Fibroblast of upper back skin (primary cell): ENCODE results near the gene TSHZ2.
A peak's percentile ranks its signal among the peaks of the same experiment; 100 is the strongest.

ENCODE experiments used
- DNase-seq: peaks from one replicate; pipeline ENCODE4 v3.0.0-alpha.2; 2013

TSHZ2 gene

DNA sequence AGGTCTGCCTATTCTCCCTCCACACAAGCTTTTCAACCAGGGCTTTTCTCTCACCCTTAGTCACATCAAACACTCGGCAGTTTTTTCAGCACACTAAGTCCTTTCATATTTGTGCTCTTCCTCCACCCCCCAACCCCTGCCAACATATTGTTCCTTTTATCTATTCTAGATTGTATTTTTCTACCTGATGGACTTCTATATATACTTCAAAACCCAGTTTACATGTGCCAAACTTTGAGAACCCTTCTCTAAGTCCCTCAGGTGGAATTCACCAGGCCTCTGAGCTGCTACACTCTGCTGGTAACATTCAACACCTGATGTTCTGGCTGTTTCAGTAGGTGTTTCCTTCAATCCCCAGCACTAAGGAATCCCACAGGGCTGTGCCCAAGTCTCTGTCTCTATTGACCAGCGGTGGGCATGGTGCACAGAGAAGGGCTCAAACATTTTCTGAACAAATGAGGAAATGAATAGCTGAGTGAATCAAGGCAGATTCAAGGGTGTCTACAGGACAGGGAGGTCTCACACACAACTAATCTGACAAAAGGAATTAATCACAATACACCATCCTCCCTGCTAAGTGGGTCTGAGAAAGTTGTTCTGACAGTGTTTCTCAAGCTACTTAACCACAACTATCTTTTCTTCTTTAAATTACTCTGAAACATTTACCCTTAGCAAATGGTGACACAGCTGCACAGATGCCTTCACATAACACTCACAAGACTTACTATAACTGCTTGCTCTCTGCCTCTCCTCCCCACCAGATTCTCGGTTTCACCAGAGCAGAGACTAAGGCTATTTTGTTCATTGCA is 166.5 kb downstream of the TSHZ2 start:
- DNase-seq, result peak; percentile 28

DNA sequence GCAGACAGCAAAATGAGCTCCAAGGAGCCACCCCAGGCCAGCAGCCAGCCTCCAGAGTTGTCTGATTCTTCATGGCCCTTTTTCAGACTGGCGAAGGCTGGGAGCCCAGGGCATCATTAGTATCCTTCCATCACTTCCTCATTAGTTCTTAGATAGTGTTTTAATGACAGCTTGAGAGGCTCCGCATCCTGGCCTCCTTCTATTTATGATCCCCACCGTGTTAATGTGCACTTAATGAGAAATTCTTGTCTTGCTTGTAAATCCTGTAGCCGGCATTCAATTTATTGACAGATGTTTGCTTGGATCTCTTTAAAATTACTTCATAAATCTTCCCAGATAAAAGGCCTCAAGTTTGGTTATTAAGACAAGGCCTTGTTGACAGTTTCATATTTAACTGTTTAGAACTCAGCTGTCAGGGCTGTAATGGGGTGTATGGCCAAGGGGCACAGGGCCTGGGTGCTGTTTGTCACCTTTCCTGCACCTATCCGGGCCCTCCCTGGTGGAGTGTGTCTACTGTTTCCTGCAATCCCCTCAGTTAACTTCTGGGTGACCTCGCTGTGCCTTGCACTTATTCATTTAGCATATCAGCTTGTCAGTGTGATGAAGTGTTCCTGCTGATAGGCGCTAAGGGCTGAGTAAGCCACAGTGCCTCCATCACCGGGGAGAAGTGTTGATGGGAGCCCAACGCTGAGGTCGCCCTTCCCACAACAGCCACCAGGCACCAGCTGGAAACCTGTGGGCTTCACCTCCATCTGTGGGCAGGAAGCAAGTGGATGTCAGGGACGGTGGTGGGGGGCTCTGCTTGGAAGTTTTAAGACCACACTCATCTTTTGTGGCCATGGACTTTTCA is 169.3 kb downstream of the TSHZ2 start:
- DNase-seq, result no peak

DNA sequence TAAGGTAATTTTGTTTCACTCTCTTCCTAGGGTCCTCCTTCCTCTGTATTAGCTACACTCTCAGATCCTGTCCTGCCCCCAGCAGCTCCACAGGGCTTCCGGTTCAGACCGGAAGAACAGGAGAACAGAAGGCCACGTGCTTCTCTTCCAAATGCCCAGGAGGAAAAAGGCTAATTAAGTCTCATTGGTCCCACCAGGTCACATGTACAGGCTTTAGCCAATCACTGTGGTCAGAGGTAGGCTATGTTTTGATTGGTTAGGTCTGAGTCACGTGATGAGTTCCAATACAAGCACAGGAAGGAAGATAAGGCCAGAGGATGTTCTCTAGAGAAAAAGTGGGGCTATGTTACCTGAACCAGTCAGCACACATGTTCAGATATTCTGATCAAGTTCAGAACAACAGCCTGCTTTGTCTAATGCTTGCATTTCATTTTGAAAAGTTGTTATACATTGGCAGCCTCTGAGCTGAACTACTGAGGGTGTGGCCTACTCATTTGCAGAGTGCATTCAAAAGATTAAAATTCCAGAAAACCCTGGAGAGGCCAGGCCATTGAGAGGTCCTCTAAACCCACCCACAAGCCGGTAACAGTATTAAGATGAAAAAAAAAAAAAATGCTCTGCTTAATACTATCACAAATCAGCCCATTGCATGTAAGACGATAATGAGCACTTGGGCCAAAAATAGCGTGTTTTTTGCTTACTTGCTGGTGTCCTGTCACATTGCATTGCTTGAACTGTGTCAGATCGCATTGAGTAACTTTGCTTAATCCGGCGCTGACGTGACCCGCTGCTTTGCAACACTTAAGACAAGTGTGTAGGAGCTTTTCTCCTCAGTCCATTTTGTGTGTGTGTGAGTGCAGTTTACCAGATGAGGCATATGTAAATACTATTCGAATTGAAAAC is 170.3 kb downstream of the TSHZ2 start:
- DNase-seq, result no peak

DNA sequence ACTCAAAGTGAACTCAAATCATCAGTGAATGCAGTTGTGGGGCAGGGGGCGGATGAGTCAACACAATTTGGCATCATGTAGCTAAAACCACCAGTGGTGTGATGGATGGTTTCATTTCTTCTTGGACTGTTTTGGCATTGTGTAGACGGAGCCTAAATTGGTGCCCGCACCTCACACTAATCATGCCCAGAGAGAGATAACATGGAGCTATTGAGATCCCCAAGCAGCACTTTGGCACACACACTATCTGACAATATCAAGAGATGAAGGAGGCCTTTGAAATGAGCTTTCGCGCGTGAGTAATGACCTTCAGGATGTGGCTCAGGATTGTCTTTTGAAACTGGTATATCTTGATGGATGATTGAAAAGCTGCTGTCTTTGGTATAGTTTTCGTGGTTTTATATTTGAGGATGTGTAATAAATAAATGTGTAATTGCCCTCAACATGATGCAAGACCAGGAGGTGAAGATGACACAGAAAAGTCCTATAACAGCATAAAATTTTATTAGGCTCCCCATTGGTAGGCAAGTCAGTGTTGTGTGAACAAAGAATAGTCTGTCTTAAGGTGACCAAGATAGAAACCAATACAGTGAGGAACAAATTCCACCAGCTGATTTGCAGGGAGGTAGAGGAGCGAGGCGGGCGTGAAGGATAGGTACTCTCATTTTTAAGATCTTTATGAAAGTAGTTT is 174.2 kb downstream of the TSHZ2 start:
- DNase-seq, result no peak

DNA sequence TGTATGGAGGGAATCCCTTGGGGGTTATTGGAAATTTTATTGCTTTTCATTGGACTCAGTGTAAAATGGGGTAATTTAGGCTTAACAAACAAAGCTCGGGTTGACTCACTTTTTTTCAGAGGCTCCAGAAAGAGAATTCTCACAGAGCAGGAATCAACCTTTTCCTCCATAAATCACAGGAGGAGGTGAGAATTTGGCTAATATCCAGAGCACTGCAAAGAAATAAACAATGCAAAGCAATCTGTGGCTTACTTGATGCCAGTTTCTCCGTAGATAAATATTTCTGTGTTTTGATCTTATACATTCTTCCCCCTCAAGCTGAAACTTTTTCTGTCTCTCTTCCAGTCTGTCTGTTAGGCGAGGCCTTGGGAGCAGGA is 176.6 kb downstream of the TSHZ2 start:
- no peak for DNase-seq

DNA sequence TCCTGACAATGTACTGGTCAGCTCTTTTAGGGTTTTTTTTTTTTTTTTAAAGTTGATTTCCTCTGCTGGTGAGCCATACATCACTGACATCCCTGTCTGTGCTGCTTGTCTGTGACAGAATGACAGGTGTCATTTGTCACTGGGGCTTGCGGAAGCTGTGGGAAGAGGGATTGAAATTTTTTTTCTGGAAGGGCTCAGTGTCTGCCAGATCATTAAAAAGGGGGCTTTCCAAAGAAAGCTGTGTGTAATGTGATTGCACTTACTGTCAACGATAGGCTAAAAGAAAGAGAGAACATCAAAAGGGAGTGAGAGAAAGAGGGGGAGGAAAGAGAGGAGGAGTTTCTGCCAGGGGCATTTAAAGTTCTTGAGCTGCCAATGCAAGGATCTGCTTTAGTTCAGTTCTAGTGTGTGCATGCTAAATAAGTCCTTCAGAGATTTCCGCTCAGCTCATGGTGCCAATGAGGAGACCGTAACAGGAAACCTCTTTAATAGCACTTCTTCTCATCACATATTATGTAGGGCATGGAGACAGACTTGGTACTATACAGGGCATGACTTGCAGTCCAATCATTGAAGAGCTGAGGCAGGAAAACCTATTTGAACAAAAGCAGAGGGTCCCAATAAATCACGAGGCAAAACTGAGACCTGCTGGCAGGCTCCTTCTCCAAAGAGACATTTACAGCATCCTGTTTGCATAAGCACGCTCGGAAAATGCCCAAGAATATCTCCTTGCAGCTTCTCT is 177.2 kb downstream of the TSHZ2 start:
- no peak for DNase-seq

DNA sequence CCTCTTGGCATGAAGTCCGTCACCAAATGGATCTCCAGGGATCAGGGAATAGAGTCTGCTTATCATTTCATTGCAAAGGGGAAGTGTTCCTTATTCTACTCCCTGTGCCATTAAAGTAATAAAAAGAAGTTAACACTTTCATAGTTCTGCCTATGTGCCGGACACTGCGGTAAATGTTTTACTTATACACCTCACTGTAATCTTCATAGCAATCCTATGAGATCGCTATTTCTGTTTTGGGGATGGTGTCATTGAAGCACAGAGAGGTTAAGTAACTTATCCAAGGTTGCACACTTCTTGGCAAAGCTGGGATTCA is 177.7 kb downstream of the TSHZ2 start:
- DNase-seq, result no peak

DNA sequence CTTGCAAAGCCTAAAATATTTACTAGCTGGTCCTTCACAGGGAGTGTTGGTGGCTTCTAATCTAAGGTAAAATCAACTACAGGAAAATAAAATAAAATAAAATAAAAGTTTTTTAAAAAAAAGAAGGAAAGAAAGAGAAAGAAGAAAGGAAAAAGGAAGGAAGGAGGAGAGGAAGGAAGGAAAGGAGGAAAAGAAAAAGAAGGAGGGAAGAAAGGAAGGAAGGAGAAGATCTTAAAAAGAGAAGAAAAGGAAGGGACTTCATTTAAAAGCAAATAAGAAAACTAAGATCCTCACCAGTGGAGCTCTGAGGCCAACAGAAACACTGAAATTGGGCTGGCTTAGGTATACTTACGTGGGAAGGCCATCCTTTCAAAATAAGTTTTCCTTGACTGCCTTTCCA is 178.4 kb downstream of the TSHZ2 start:
- no peak for DNase-seq

DNA sequence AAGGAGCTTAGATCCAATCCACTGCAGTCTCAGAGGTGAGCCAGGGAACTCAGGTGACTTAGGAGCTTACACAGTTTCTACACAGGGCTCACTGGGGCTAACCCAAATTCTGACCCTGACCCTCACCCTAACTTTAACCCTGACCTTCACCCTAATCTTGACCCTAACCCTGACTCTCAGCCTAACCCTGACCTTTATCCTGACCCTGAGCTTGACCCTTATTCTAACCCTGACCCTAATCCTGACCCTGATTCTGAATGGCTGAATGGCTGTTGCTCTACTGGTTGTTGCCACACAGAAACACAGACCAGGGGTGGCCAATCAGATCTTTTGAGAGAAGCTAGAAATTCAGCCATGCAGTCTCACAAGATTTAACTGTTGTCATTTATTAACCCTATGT is 180.1 kb downstream of the TSHZ2 start:
- no peak for DNase-seq

DNA sequence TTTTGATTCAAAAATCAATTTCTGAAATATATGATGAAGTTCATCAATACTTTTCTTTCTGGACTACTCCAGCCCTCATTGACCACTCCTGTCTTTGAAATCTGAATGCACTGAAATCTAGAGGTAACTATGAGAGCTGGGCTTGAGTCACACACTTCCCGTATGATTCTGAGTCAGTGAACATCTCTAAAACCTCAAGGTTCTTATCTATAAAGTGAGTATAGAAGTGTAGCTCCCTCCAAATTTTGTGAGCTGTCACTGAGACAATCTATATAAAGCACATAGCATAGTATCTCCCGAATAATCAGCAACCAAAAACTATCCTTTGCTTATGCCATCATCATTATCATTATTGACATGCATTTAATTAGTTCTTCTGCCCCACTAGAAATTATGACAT is 182.4 kb downstream of the TSHZ2 start:
- peak; percentile 48 for DNase-seq

DNA sequence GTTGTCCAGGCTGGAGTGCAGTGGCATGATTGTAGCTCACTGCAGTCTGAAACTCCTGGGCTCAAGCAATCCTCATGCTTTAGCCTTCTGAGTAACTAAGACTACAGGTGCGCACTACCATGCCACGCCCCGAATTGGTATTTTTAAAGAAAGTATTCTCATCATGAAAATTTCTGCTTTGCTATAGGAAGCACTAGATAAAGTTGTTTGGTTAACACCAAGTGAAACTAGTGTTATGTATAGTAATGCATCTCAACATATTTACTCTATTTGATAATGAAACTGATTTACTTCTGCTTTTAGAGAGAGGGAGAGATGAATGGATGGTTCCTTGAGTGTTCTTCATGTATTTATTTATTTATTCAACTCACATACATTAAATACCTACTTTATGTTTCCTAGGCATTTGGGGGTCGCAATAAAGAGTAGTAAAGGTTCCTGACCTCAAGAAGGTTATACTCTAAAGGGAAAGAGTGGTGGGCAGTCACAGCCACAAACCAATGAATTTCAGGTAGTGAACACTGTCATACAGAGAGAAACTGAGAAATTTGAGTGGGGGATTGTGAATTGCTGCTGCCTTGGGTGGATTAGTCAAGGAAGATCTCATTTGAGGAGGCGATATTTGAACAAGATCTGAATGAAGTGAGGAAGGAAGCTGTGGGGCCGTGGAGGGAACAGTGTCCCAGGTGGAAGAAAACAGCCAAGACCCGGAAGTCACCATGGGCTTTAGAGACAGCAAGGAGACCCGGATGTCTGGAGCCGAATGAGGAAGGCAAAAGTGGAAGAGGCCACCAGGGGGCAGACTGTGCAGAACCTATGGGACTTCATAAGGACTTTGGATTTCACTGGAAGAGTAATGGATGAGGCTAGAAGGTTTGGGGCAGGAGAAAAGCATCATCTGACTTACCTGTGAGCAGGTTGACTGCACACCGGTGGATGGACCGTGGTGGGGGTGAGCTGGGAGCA is 185.6 kb downstream of the TSHZ2 start:
- DNase-seq, result peak; percentile 14

DNA sequence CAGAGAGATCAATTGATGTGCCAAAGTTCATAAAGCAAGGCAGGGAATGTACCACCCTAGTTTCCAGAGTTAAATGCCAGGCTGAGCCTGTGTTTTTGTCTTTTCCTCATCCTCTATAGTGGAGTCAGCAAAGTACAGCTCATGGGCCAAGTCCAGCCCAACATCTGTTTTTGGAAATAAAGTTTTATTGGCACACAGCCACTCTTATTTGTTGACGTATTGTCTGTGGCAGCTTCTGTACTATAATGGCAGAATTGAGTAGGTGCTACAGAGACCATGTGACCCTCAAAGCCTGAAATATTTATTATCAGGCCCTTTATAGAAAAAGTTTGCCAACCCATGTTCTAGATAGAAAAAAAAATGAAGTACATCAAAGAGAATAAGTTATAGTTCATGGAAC is 187.0 kb downstream of the TSHZ2 start:
- no peak for DNase-seq

DNA sequence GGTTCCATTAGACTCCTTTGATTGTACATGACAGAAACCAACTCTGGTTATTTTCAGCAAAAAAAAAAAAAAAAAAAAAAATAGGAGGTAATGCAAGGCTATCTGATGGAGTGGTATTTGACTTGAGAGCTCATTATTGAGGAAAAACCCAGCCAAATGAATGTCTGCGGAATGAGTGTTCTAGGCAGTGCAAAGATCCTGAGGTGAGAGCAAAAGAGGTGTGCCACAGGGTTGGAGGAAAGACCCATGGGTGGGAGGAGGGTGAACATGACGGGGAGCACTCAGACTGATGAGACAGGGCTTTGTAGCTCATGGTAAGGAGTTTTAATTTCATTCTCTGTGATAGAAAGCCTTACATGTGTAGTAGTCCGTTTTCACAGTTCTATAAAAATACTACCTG is 188.9 kb downstream of the TSHZ2 start:
- DNase-seq, result no peak

DNA sequence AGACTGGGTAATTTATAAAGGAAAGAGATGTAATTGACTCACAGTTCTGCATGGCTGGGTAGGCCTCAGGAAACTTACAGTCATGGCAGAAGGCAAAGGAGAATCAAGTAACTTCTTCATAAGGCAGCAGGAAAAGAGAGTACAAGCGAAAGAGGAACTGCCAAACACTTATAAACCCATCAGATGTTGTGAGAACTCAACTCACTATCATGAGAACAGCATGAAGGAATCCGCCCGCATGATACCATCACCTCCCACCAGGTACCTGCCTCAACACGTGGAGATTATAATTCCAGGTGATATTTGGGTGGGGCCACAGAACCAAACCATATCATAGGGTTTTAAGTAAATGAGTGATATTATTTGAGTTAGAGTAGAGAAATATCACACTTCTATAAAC is 189.3 kb downstream of the TSHZ2 start:
- no peak for DNase-seq

DNA sequence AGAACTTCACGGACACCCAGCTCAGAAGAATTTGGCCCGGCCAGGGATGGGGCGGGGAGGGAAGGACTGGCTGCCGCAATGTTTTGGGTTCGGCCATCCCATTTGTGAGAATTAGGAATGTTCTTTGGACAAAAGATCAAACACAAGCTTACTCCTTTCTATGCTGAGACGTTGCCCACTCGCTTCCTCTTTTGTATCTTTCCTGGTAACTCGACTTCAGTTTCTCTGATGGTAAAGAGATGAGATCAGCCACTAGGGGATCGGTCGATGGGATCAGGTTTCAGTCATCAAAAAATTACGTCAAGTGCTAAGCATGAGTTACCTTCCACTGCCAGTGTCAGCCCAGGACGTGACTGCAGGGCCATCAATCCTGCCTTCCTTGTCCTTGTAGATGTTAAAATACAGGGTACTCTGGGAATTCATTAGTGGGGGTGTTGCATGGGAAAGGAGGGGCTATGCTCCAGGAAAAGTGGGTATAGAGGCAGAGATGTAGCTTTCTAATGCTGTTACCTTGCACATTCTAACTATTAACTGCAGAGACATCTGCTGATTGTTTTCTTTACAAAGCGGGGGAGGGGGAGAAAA is 190.2 kb downstream of the TSHZ2 start:
- peak; percentile 78 for DNase-seq

DNA sequence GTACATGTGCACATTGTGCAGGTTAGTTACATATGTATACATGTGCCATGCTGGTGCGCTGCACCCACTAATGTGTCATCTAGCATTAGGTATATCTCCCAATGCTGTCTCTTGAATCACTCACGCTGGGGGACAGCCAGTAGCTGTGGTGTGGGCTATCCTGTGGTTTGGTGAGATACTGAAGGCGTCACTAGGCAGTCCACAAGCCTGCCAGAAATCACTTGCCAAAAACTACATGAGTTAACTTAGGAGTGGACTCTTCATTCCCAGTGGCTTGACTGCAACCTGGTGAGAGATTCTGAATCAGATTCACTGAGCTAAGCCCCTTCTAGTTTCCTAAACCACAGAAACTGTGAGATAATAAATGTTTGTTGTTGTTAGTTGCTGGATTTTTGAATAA is 191.3 kb downstream of the TSHZ2 start:
- peak; percentile 89 for DNase-seq

DNA sequence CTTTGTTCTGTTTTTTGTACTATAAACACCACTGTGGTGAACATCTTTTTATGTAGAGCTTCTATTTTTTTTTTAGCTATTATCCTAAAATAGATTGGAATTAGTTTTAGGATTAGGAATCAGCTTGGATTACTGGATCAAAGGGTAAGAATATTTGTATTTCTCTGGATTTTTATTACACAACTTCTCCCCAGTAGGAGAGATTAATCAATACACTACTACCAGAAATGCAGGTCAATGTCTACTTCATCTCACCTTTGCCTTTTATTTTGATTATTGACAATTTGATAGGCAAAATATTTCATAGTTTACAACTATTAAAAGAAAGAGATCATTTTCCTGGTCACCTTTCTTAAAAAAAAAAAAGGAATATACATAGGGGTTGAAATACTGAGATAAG is 191.9 kb downstream of the TSHZ2 start:
- DNase-seq, result no peak

DNA sequence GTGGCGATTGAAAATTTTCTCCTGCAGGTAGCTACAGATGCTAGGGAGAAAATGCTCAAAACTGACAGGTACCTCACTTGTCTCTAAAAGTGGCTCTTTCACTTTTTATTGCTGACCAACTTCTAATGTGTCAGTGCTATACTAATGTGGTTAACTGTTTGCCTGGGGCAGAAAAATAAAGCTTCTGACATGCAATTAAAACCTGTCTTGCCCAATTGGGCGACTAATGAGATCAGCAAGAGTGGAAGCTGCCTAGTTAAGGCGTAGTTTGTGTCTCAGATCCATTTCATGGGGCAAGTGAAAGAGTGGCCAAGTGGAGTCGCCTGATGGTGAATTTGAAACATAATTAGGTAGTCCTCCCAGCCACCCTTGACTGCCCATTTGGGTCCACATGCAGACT is 193.3 kb downstream of the TSHZ2 start:
- no peak for DNase-seq

DNA sequence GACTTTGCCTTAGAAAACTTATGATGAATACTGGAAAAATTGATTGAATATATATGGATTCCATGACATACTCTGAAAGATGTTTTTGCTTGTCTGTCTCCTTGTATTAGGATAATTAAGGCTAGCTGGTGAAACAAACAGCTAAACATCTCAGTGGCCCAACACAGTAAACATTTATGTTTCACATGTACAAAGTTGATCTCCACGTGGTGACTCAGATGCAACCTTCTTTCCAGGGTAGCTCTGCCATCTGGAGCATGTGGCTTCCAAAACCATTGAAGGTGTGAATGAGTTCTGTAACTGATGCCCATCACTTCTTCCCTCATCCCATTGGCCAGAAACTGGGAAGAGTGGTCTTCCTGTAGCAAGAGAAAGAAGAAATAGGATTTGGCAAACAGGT is 196.3 kb downstream of the TSHZ2 start:
- DNase-seq, result no peak

DNA sequence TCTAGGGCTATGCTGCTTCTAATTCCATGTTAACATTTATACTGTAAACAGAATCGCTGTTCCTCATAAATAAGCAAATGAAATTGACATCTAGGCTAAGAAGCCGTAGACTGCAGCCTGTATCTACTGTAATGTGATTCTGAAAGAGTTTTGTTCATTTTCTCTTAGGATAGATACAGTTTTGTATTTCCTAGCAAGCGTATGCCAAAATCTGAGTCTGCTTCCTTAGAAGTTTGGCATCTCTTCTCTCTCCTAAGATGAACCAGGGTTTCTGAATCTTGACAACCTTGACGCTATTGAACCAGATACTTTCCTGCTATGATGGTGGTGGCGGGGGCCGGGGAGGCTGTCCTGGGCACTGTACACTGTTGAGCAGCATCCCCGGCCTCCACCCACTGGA is 198.0 kb downstream of the TSHZ2 start:
- no peak for DNase-seq

DNA sequence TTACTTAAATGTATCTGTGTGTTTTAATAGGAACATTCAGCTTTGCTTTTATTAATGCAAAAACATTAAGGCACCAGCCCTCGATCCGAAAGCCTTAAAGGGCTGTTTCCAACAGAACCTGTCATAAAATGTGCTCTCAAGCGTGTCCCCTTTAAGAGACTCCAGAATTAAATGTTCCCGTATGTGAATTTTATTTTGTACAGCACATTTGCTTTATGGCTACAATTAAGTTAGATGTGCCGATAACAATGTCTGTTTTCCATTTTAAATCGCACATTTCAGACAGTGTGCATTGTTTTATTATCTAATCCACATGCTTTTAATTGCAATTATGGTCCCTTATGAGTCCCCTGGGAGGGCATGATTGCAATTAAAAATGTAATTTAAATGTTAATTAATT is 198.9 kb downstream of the TSHZ2 start:
- no peak for DNase-seq
